ENCODE data around the gene DTX4. TPM values are rescaled to one million over a fixed set of nuclear protein-coding genes. Genes with fewer than 3 reads are reported as not detected.

DTX4 gene
- total and polyA plus RNA-seq, 2 donors: 1.6 to 2.0 TPM

- H3K27ac ChIP-seq (ENCODE audit: low read depth in 1 of 2, low read length in 1 of 2): no peak overlapping the region
- peaks cover 11 to 26% of the 10 kb centered on the region in 2 donors for H3K27me3 ChIP-seq (ENCODE audit: control insufficient read depth in 2 of 2, insufficient read depth in 1 of 2, low read length in 1 of 2)
- H3K4me1 ChIP-seq (ENCODE audit: control insufficient read depth in 2 of 2, insufficient read depth in 2 of 2, low read length in 2 of 2): peaks cover 0 to 1% of the 10 kb centered on the region in 2 donors
- no peaks in the 10 kb centered on the region for H3K36me3 ChIP-seq (ENCODE audit: control insufficient read depth in 2 of 2, insufficient read depth in 2 of 2, low read length in 1 of 2)
- no peak for DNase-seq (ENCODE audit: low read depth in 6 of 9, low spot score in 9 of 9)
- no peak overlapping the region for H3K4me3 ChIP-seq (ENCODE audit: low read length in 2 of 2)
- peaks cover 0 to 5% of the 10 kb centered on the region in 2 donors for H3K9me3 ChIP-seq (ENCODE audit: control insufficient read depth in 2 of 2, insufficient read depth in 1 of 2, low read length in 1 of 2)
Measured at GRCh38 chr11:59178402-59178801, 6.5 kb downstream of the DTX4 start.

DNA sequence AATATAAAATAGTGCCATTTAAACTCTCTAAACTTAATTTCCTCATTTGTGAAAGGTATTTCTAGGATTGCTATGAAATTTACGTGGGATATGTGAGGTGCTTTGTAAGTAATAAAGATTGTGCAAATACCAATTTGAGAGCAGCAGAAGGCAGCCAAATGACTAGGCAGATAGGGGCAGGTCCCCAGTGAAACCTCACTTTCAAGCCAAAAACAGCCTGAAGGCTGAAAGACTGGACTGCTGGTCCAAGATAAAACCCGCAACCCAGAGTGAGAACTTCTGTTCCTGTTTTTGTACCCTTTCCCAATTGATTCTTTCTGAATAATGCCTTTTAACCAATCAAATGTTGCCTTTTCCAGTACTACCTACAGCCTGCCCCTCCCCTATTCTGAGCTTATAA, 7.2 kb downstream of the DTX4 start:
- no peak overlapping the region for H3K27ac ChIP-seq (ENCODE audit: low read depth in 1 of 2, low read length in 1 of 2)
- H3K36me3 ChIP-seq (ENCODE audit: control insufficient read depth in 2 of 2, insufficient read depth in 2 of 2, low read length in 1 of 2): no peaks in the 10 kb centered on the region
- H3K9me3 ChIP-seq (ENCODE audit: control insufficient read depth in 2 of 2, insufficient read depth in 1 of 2, low read length in 1 of 2): peaks cover 0 to 5% of the 10 kb centered on the region in 2 donors
- H3K4me3 ChIP-seq (ENCODE audit: low read length in 2 of 2): no peak overlapping the region
- 96% methylated on average over 2 of the region's 2 CpGs for WGBS
- H3K27me3 ChIP-seq (ENCODE audit: control insufficient read depth in 2 of 2, insufficient read depth in 1 of 2, low read length in 1 of 2): peaks cover 4 to 19% of the 10 kb centered on the region in 2 donors
- DNase-seq (ENCODE audit: low read depth in 6 of 9, low spot score in 9 of 9): no peak
- no peaks in the 10 kb centered on the region for H3K4me1 ChIP-seq (ENCODE audit: control insufficient read depth in 2 of 2, insufficient read depth in 2 of 2, low read length in 2 of 2)

GRCh38 chr11:59180168-59180776, 8.3 kb downstream of the DTX4 start:
- peaks cover 0 to 5% of the 10 kb centered on the region in 2 donors for H3K9me3 ChIP-seq (ENCODE audit: control insufficient read depth in 2 of 2, insufficient read depth in 1 of 2, low read length in 1 of 2)
- no peak for DNase-seq (ENCODE audit: low read depth in 6 of 9, low spot score in 9 of 9)
- no peak overlapping the region for H3K4me3 ChIP-seq (ENCODE audit: low read length in 2 of 2)
- no peak overlapping the region for H3K27ac ChIP-seq (ENCODE audit: low read depth in 1 of 2, low read length in 1 of 2)
- no peaks in the 10 kb centered on the region for H3K4me1 ChIP-seq (ENCODE audit: control insufficient read depth in 2 of 2, insufficient read depth in 2 of 2, low read length in 2 of 2)
- 83% methylated on average over 2 of the region's 2 CpGs for WGBS
- H3K36me3 ChIP-seq (ENCODE audit: control insufficient read depth in 2 of 2, insufficient read depth in 2 of 2, low read length in 1 of 2): no peaks in the 10 kb centered on the region
- peaks cover 2 to 7% of the 10 kb centered on the region in 2 donors for H3K27me3 ChIP-seq (ENCODE audit: control insufficient read depth in 2 of 2, insufficient read depth in 1 of 2, low read length in 1 of 2)

GRCh38 chr11:59180907-59181306, 9.0 kb downstream of the DTX4 start:
- no peak for DNase-seq (ENCODE audit: low read depth in 6 of 9, low spot score in 9 of 9)
- H3K36me3 ChIP-seq (ENCODE audit: control insufficient read depth in 2 of 2, insufficient read depth in 2 of 2, low read length in 1 of 2): no peaks in the 10 kb centered on the region
- H3K27ac ChIP-seq (ENCODE audit: low read depth in 1 of 2, low read length in 1 of 2): no peak overlapping the region
- WGBS: 98% methylated on average over 2 of the region's 2 CpGs
- peaks cover 0 to 5% of the 10 kb centered on the region in 2 donors for H3K9me3 ChIP-seq (ENCODE audit: control insufficient read depth in 2 of 2, insufficient read depth in 1 of 2, low read length in 1 of 2)
- no peaks in the 10 kb centered on the region for H3K4me1 ChIP-seq (ENCODE audit: control insufficient read depth in 2 of 2, insufficient read depth in 2 of 2, low read length in 2 of 2)
- peaks cover 0 to 2% of the 10 kb centered on the region in 2 donors for H3K27me3 ChIP-seq (ENCODE audit: control insufficient read depth in 2 of 2, insufficient read depth in 1 of 2, low read length in 1 of 2)
- no peak overlapping the region for H3K4me3 ChIP-seq (ENCODE audit: low read length in 2 of 2)

- no peaks in the 10 kb centered on the region for H3K36me3 ChIP-seq (ENCODE audit: control insufficient read depth in 2 of 2, insufficient read depth in 2 of 2, low read length in 1 of 2)
- H3K27me3 ChIP-seq (ENCODE audit: control insufficient read depth in 2 of 2, insufficient read depth in 1 of 2, low read length in 1 of 2): no peaks in the 10 kb centered on the region
- WGBS: 97% methylated on average over 33 of the region's 33 CpGs
- no peak overlapping the region for H3K27ac ChIP-seq (ENCODE audit: low read depth in 1 of 2, low read length in 1 of 2)
- H3K4me3 ChIP-seq (ENCODE audit: low read length in 2 of 2): no peak overlapping the region
- no peak for DNase-seq (ENCODE audit: low read depth in 6 of 9, low spot score in 9 of 9)
- peaks cover 0 to 5% of the 10 kb centered on the region in 2 donors for H3K9me3 ChIP-seq (ENCODE audit: control insufficient read depth in 2 of 2, insufficient read depth in 1 of 2, low read length in 1 of 2)
- H3K4me1 ChIP-seq (ENCODE audit: control insufficient read depth in 2 of 2, insufficient read depth in 2 of 2, low read length in 2 of 2): no peaks in the 10 kb centered on the region
Measured at GRCh38 chr11:59181746-59182456, 10.0 kb downstream of the DTX4 start.

GRCh38 chr11:59182457-59183151, 10.7 kb downstream of the DTX4 start:
- no peak for DNase-seq (ENCODE audit: low read depth in 6 of 9, low spot score in 9 of 9)
- no peaks in the 10 kb centered on the region for H3K36me3 ChIP-seq (ENCODE audit: control insufficient read depth in 2 of 2, insufficient read depth in 2 of 2, low read length in 1 of 2)
- H3K27me3 ChIP-seq (ENCODE audit: control insufficient read depth in 2 of 2, insufficient read depth in 1 of 2, low read length in 1 of 2): no peaks in the 10 kb centered on the region
- WGBS: 96% methylated on average over 4 of the region's 4 CpGs
- no peak overlapping the region for H3K27ac ChIP-seq (ENCODE audit: low read depth in 1 of 2, low read length in 1 of 2)
- H3K9me3 ChIP-seq (ENCODE audit: control insufficient read depth in 2 of 2, insufficient read depth in 1 of 2, low read length in 1 of 2): peaks cover 0 to 5% of the 10 kb centered on the region in 2 donors
- no peak overlapping the region for H3K4me3 ChIP-seq (ENCODE audit: low read length in 2 of 2)
- H3K4me1 ChIP-seq (ENCODE audit: control insufficient read depth in 2 of 2, insufficient read depth in 2 of 2, low read length in 2 of 2): no peaks in the 10 kb centered on the region

- Histone ChIP-seq H3K4me1 (ENCODE audit: control insufficient read depth in 2 of 2, insufficient read depth in 2 of 2, low read length in 2 of 2) (no peaks in the 10 kb centered on the region), H3K27ac (ENCODE audit: low read depth in 1 of 2, low read length in 1 of 2) (no peak overlapping the region), H3K27me3 (ENCODE audit: control insufficient read depth in 2 of 2, insufficient read depth in 1 of 2, low read length in 1 of 2) (no peaks in the 10 kb centered on the region), H3K4me3 (ENCODE audit: low read length in 2 of 2) (no peak overlapping the region), H3K9me3 (ENCODE audit: control insufficient read depth in 2 of 2, insufficient read depth in 1 of 2, low read length in 1 of 2) (peaks cover 0 to 5% of the 10 kb centered on the region in 2 donors), H3K36me3 (ENCODE audit: control insufficient read depth in 2 of 2, insufficient read depth in 2 of 2, low read length in 1 of 2) (no peaks in the 10 kb centered on the region)
- DNase-seq (ENCODE audit: low read depth in 6 of 9, low spot score in 9 of 9): no peak
- 91% methylated on average over 1 of the region's 1 CpG for WGBS
Measured at GRCh38 chr11:59183771-59184170, 11.8 kb downstream of the DTX4 start.

- H3K9me3 ChIP-seq (ENCODE audit: control insufficient read depth in 2 of 2, insufficient read depth in 1 of 2, low read length in 1 of 2): no peaks in the 10 kb centered on the region
- no peak for DNase-seq (ENCODE audit: low read depth in 6 of 9, low spot score in 9 of 9)
- WGBS: 96% methylated on average over 9 of the region's 9 CpGs
- H3K27ac ChIP-seq (ENCODE audit: low read depth in 1 of 2, low read length in 1 of 2): no peak overlapping the region
- no peaks in the 10 kb centered on the region for H3K4me1 ChIP-seq (ENCODE audit: control insufficient read depth in 2 of 2, insufficient read depth in 2 of 2, low read length in 2 of 2)
- no peaks in the 10 kb centered on the region for H3K27me3 ChIP-seq (ENCODE audit: control insufficient read depth in 2 of 2, insufficient read depth in 1 of 2, low read length in 1 of 2)
- H3K36me3 ChIP-seq (ENCODE audit: control insufficient read depth in 2 of 2, insufficient read depth in 2 of 2, low read length in 1 of 2): no peaks in the 10 kb centered on the region
- H3K4me3 ChIP-seq (ENCODE audit: low read length in 2 of 2): no peak overlapping the region
Measured at GRCh38 chr11:59184691-59185339, 12.9 kb downstream of the DTX4 start.

All from thymus (tissue), 11 donors.